CD4-positive, alpha-beta T cell (primary cell): Measurements from ENCODE around the gene CPED1. TPM values are rescaled to one million over a fixed set of nuclear protein-coding genes. Genes with fewer than 3 reads are reported as not detected.

Experiments used
- ATAC-seq: fragments of 200-7000 bp; cut with Tn5 transposase; one replicate; pipeline ENCODE4 v1.10.0; 2022; ENCODE audit warnings: mild to moderate bottlenecking; ENCODE audit not compliant: poor library complexity
- CTCF ChIA-PET: fragments of 350-600 bp; sonication (Branson Sonifier 250); formaldehyde crosslinking; loops from one replicate; lab custom pipeline; 2021; ENCODE audit warnings: antibody characterized with exemption, inconsistent platforms; lab: Charles Lee
- POLR2A ChIA-PET: fragments of 350-600 bp; sonication (Branson Sonifier 250); formaldehyde crosslinking; loops from one replicate; lab custom pipeline; 2021; ENCODE audit warnings: antibody characterized with exemption, inconsistent platforms; lab: Charles Lee
- DNase-seq, 14 experiments: peaks; one replicate each; pipeline ENCODE4 v3.0.0-alpha.2; 2013 to 2020; ENCODE audit warnings: mixed read lengths in 2 of 14
- H3K27ac ChIP-seq, 2 donors: one replicate each; pipeline versions ENCODE4 v1.5.1 to v1.7.0; 2013; ENCODE audit warnings: low read length in 2 of 2, low read depth in 1 of 2, mild to moderate bottlenecking in 1 of 2
- H3K27me3 ChIP-seq, 2 experiments: 1 replicate in 1 of 2; 2 replicates in 1 of 2; pipeline versions ENCODE4 v1.6.1 to v1.7.0; 2013; ENCODE audit warnings: low read length in 2 of 2, control low read depth in 1 of 2, mild to moderate bottlenecking in 1 of 2, moderate library complexity in 1 of 2; ENCODE audit not compliant: insufficient read depth in 2 of 2, control insufficient read depth in 1 of 2
- H3K36me3 ChIP-seq: one replicate; pipeline ENCODE4 v1.6.1; 2013; ENCODE audit warnings: low read length, control low read depth; ENCODE audit not compliant: insufficient read depth
- H3K4me1 ChIP-seq: one replicate; pipeline ENCODE4 v1.6.1; 2013; ENCODE audit warnings: low read length, control low read depth; ENCODE audit not compliant: insufficient read depth
- H3K4me3 ChIP-seq: one replicate; pipeline ENCODE4 v1.5.1; 2013; ENCODE audit warnings: mild to moderate bottlenecking, low read length, moderate library complexity
- H3K9me3 ChIP-seq, 2 experiments: 1 replicate in 1 of 2; 2 replicates in 1 of 2; pipeline versions ENCODE4 v1.6.1 to v1.7.0; 2013; ENCODE audit warnings: low read length in 2 of 2, mild to moderate bottlenecking in 2 of 2, control low read depth in 1 of 2, moderate library complexity in 1 of 2; ENCODE audit not compliant: control insufficient read depth in 1 of 2, insufficient read depth in 1 of 2
- H3K27ac Mint-ChIP-seq: one replicate; pipeline ENCODE4 v1.8.0; 2020; ENCODE audit warnings: mixed read lengths
- H3K27me3 Mint-ChIP-seq: one replicate; pipeline ENCODE4 v1.8.0; 2021; ENCODE audit warnings: mixed read lengths
- H3K36me3 Mint-ChIP-seq: one replicate; pipeline ENCODE4 v1.8.0; 2021; ENCODE audit warnings: low read depth, mixed read lengths
- H3K4me1 Mint-ChIP-seq: one replicate; pipeline ENCODE4 v1.8.0; 2021; ENCODE audit warnings: low read depth, mixed read lengths
- H3K4me3 Mint-ChIP-seq: one replicate; pipeline ENCODE4 v1.8.0; 2020; ENCODE audit warnings: mild to moderate bottlenecking, mixed read lengths
- H3K9me3 Mint-ChIP-seq: one replicate; pipeline ENCODE4 v1.8.0; 2020; ENCODE audit warnings: mixed read lengths
- CTCF ChIP-seq: fragments of 200-600 bp; IDR thresholded peaks from one replicate; pipeline ENCODE4 v1.8.0; 2022; ENCODE audit warnings: antibody characterized with exemption, mild to moderate bottlenecking
- intact Hi-C, 2 experiments: fragments of 100-400 bp; cut with DNase I in 1 of 2; cut with micrococcal nuclease in 1 of 2; formaldehyde crosslinking; loops; one replicate each; pipeline versions ENCODE4 v1.15.1 to v1.9.0; 2023 to 2025; cut with DNase I, micrococcal nuclease
- total RNA-seq, 174 experiments: library from RNA in 2 of 174; stranded (reverse) in 2 of 174; gene quantifications; one replicate each; pipeline ENCODE4 v1.2.3 and lab custom pipeline; 2021 to 2026

CPED1 gene
- total RNA-seq, 2 experiments from 2014 or later: 0.08 to 0.19 TPM

- no peak for DNase-seq
- CTCF ChIA-PET: interaction anchor here (1.4 kb wide), 1 partner anchor 45 kb away, joined by 3 read pairs; no protein-coding TSS in a partner anchor
These were observed 290.6 kb downstream of the CPED1 start for GRCh38 chr7:121279060-121279620.

GRCh38 chr7:121279822-121280221 is 291.3 kb downstream of the CPED1 start:
- H3K4me1 ChIP-seq: no peaks in the 10 kb centered on the region
- H3K27me3 ChIP-seq: no peaks in the 10 kb centered on the region
- Mint-ChIP-seq H3K9me3 (no peaks in the 10 kb centered on the region), H3K4me1 (no peaks in the 10 kb centered on the region), H3K36me3 (no peaks in the 10 kb centered on the region), H3K27me3 (peaks cover 15% of the 10 kb centered on the region), H3K4me3 (no peak overlapping the region), H3K27ac (no peak overlapping the region)
- ATAC-seq: no peak
- no peak for DNase-seq
- no peak overlapping the region for H3K4me3 ChIP-seq
- no peak for TF ChIP-seq CTCF
- H3K9me3 ChIP-seq: peaks cover 0 to 4% of the 10 kb centered on the region in 2 experiments
- CTCF ChIA-PET: interaction anchor here (1.4 kb wide), 1 partner anchor 46 kb away, joined by 3 read pairs; no protein-coding TSS in a partner anchor
- intact Hi-C loops: no loop called here
- POLR2A ChIA-PET: no interaction called here
- no peaks in the 10 kb centered on the region for H3K36me3 ChIP-seq
- H3K27ac ChIP-seq: no peak overlapping the region

More at GRCh38 chr7:121279060-121279620, 290.6 kb downstream of the CPED1 start:
- no peaks in the 10 kb centered on the region for H3K36me3 Mint-ChIP-seq
- POLR2A ChIA-PET: no interaction called here
- Histone ChIP-seq H3K36me3 (no peaks in the 10 kb centered on the region), H3K27me3 (no peaks in the 10 kb centered on the region), H3K4me3 (no peak overlapping the region), H3K9me3 (no peaks in the 10 kb centered on the region), H3K27ac (no peak overlapping the region), H3K4me1 (no peaks in the 10 kb centered on the region)
- intact Hi-C loops: no loop called here
- TF ChIP-seq CTCF: no peak
- H3K27me3 Mint-ChIP-seq: peaks cover 21% of the 10 kb centered on the region
- H3K9me3 Mint-ChIP-seq: no peaks in the 10 kb centered on the region
- H3K4me1 Mint-ChIP-seq: no peaks in the 10 kb centered on the region
- no peak overlapping the region for H3K4me3 Mint-ChIP-seq
- H3K27ac Mint-ChIP-seq: no peak overlapping the region
- ATAC-seq: no peak

GRCh38 chr7:121280656-121281055 is 292.1 kb downstream of the CPED1 start:
- ChIA-PET CTCF (no interaction called here), POLR2A (no interaction called here)
- Mint-ChIP-seq H3K27ac (no peak overlapping the region), H3K4me3 (no peak overlapping the region), H3K9me3 (no peaks in the 10 kb centered on the region), H3K27me3 (peaks cover 15% of the 10 kb centered on the region), H3K36me3 (no peaks in the 10 kb centered on the region), H3K4me1 (no peaks in the 10 kb centered on the region)
- TF ChIP-seq CTCF: no peak
- DNase-seq (no peak), ATAC-seq (no peak)
- Histone ChIP-seq H3K4me3 (no peak overlapping the region), H3K4me1 (no peaks in the 10 kb centered on the region), H3K36me3 (no peaks in the 10 kb centered on the region), H3K27me3 (no peaks in the 10 kb centered on the region), H3K27ac (no peak overlapping the region), H3K9me3 (peaks cover 0 to 7% of the 10 kb centered on the region in 2 experiments)
- intact Hi-C loops: no loop called here
